HG03354 (cell line): Measurements from ENCODE around the gene AGXT2.

Experiments used
- ATAC-seq: cut with Tn5 transposase; IDR thresholded peaks from one replicate; pipeline ENCODE4 v1.9.1; 2021; ENCODE audit warnings: mild to moderate bottlenecking; ENCODE audit not compliant: unreplicated experiment, poor library complexity, severe bottlenecking

Gene AGXT2

GRCh38 chr5:35047785-35048404 lies at the start of gene AGXT2:
TSS of gene AGXT2 (minus strand) at chr5:35047949. CDS start at chr5:35047892, 57 bp downstream.
- no peak for ATAC-seq

GRCh38 chr5:35096932-35097331 lies 49.2 kb upstream of the AGXT2 start:
- no peak for ATAC-seq

GRCh38 chr5:35096216-35096615 lies 48.5 kb upstream of the AGXT2 start:
- no peak for ATAC-seq

GRCh38 chr5:35095366-35095765 lies 47.6 kb upstream of the AGXT2 start:
- ATAC-seq: no peak

- no peak for ATAC-seq
Measured at GRCh38 chr5:35094948-35095347, 47.2 kb upstream of the AGXT2 start.

- ATAC-seq: no peak
Measured at GRCh38 chr5:35092703-35093102, 45.0 kb upstream of the AGXT2 start.

GRCh38 chr5:35091704-35092103 lies 44.0 kb upstream of the AGXT2 start:
- ATAC-seq: no peak

- ATAC-seq: peak; percentile 66
Measured at GRCh38 chr5:35089334-35090314, 41.9 kb upstream of the AGXT2 start.

- no peak for ATAC-seq
Measured at GRCh38 chr5:35087991-35088390, 40.2 kb upstream of the AGXT2 start.

GRCh38 chr5:35083150-35083549 lies 35.4 kb upstream of the AGXT2 start:
- no peak for ATAC-seq

- ATAC-seq: no peak
Measured at GRCh38 chr5:35082530-35082929, 34.8 kb upstream of the AGXT2 start.

- ATAC-seq: no peak
Measured at GRCh38 chr5:35081134-35081533, 33.4 kb upstream of the AGXT2 start.

- no peak for ATAC-seq
Measured at GRCh38 chr5:35073160-35073559, 25.4 kb upstream of the AGXT2 start.

- no peak for ATAC-seq
Measured at GRCh38 chr5:35069188-35069587, 21.4 kb upstream of the AGXT2 start.

- no peak for ATAC-seq
Measured at GRCh38 chr5:35067985-35068384, 20.2 kb upstream of the AGXT2 start.

- ATAC-seq: peak; percentile 92
Measured at GRCh38 chr5:35066260-35066795, 18.6 kb upstream of the AGXT2 start.

GRCh38 chr5:35063414-35063813 lies 15.7 kb upstream of the AGXT2 start:
- ATAC-seq: no peak

- no peak for ATAC-seq
Measured at GRCh38 chr5:35061211-35061770, 13.5 kb upstream of the AGXT2 start.

- ATAC-seq: no peak
Measured at GRCh38 chr5:35060236-35060635, 12.5 kb upstream of the AGXT2 start.

GRCh38 chr5:35059251-35059650 lies 11.5 kb upstream of the AGXT2 start:
- no peak for ATAC-seq
